Renal pelvis (tissue), 4 donors: Measurements from ENCODE around the gene LYRM4. TPM values are rescaled to one million over a fixed set of nuclear protein-coding genes. Genes with fewer than 3 reads are reported as not detected.
"Not testable (repeated sequence)": the region's sequence is repeated elsewhere in the genome, so short reads cannot be mapped to it uniquely, and the experiment has no call there.

Experiments used
- DNase-seq: peaks from one replicate; pipeline ENCODE4 v3.0.0-alpha.2; 2013
- polyA plus RNA-seq, 3 donors: library from polyadenylated mRNA; unstranded; fragments of 120-200 nt; gene quantifications; one replicate each; pipeline ENCODE4 v1.2.1, GENCODE V29; 2013; ENCODE audit not compliant: insufficient read length in 3 of 3

The LYRM4 gene
- polyA plus RNA-seq, 3 donors, result 35.1 to 44.0 (median 43.7) TPM

- DNase-seq, result no peak
These were observed 136.2 kb downstream of the LYRM4 start for GRCh38 chr6:5124526-5124925.

GRCh38 chr6:5123296-5124143, 137.2 kb downstream of the LYRM4 start:
- DNase-seq, result no peak

GRCh38 chr6:5122504-5123112, 138.1 kb downstream of the LYRM4 start:
- no peak for DNase-seq

GRCh38 chr6:5121956-5122355, 138.8 kb downstream of the LYRM4 start:
- no peak for DNase-seq

- no peak for DNase-seq
These were observed 139.3 kb downstream of the LYRM4 start for GRCh38 chr6:5121479-5121878.

GRCh38 chr6:5120543-5120942, 140.2 kb downstream of the LYRM4 start:
- DNase-seq, result not testable (repeated sequence)

- no peak for DNase-seq
These were observed 140.7 kb downstream of the LYRM4 start for GRCh38 chr6:5120011-5120410.

- DNase-seq, result no peak
These were observed 141.4 kb downstream of the LYRM4 start for GRCh38 chr6:5119090-5119951.

- no peak for DNase-seq
These were observed 144.3 kb downstream of the LYRM4 start for GRCh38 chr6:5116243-5116991.

GRCh38 chr6:5115168-5115567, 145.6 kb downstream of the LYRM4 start:
- no peak for DNase-seq

GRCh38 chr6:5113096-5113495, 147.7 kb downstream of the LYRM4 start:
- DNase-seq, result no peak

GRCh38 chr6:5112066-5112799, 148.5 kb downstream of the LYRM4 start:
- DNase-seq, result no peak

GRCh38 chr6:5111626-5112025, 149.1 kb downstream of the LYRM4 start:
- DNase-seq, result no peak

GRCh38 chr6:5110246-5110645, 150.5 kb downstream of the LYRM4 start:
- DNase-seq, result no peak

- DNase-seq, result no peak
These were observed 151.3 kb downstream of the LYRM4 start for GRCh38 chr6:5109436-5109835.

GRCh38 chr6:5108536-5109150, 152.1 kb downstream of the LYRM4 start:
- no peak for DNase-seq

- no peak for DNase-seq
These were observed 152.7 kb downstream of the LYRM4 start for GRCh38 chr6:5108068-5108467.

- no peak for DNase-seq
These were observed 153.4 kb downstream of the LYRM4 start for GRCh38 chr6:5107341-5107740.

- DNase-seq, result no peak
These were observed 155.6 kb downstream of the LYRM4 start for GRCh38 chr6:5105146-5105545.

- DNase-seq, result no peak
These were observed 156.1 kb downstream of the LYRM4 start for GRCh38 chr6:5104667-5105066.

GRCh38 chr6:5103250-5103649, 157.5 kb downstream of the LYRM4 start:
- no peak for DNase-seq
